Iris pigment epithelial cell (primary cell): ENCODE data around the gene PKLR.
A peak's percentile ranks its signal among the peaks of the same experiment; 100 is the strongest.
"Not testable (repeated sequence)": the region's sequence is repeated elsewhere in the genome, so short reads cannot be mapped to it uniquely, and the experiment has no call there.

ENCODE experiments used
- DNase-seq: peaks from one replicate; pipeline ENCODE4 v3.0.0-alpha.2; 2011; ENCODE audit warnings: low read depth

The PKLR gene

GRCh38 chr1:155318082-155318481 is 16.8 kb upstream of the PKLR start:
- DNase-seq, result no peak

DNA sequence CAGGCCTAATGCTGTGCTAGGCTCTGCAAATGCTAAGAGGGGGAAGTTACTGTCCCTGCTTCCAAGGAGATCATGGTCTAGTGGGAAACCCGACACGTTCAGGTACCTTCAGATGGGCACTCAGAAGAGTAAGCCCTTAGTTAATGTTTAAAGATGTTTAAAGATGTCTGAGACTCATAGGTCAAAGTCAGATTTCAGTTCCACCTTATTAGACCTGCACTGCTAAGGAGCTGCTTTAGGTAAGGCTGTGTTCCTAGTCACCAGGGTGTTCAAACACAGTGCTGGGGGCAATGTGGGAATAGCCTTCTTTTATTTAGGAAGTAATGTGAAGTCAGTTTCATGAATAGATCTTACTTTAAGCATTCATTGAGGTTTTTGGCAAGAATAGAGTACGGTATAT is 15.7 kb upstream of the PKLR start:
- no peak for DNase-seq

GRCh38 chr1:155313261-155313660 is 12.0 kb upstream of the PKLR start:
- DNase-seq, result no peak

DNA sequence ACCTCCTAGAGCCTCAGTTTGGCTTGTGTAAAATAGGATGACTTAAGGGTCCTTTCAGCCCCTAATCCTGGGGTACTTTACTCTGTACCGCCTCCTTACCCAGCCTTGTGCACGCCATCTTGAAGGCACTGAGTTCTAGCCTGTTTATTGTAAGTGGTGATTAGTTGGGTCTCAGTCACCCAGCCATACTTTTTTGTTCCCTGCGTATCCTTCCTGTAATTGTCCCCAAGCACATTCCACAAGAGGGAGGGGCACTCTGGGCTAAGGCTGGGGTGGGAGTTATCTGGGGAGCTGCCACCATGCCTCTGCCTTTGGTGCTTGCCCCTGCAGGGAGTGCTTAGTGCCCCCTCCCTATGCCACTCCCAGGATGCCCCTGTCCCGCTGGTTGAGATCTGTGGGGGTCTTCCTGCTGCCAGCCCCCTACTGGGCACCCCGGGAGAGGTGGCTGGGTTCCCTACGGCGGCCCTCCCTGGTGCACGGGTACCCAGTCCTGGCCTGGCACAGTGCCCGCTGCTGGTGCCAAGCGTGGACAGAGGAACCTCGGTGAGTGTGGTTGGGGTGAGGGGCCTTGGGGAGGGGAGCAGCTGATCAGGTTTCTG is 8.3 kb upstream of the PKLR start:
- DNase-seq, result no peak

- DNase-seq, result peak; percentile 100
Observed at GRCh38 chr1:155308493-155309422, 7.5 kb upstream of the PKLR start, which contains the start of gene FDPS. TSS of gene FDPS (plus strand) at chr1:155308866. CDS start at chr1:155309790, 924 bp downstream.

DNA sequence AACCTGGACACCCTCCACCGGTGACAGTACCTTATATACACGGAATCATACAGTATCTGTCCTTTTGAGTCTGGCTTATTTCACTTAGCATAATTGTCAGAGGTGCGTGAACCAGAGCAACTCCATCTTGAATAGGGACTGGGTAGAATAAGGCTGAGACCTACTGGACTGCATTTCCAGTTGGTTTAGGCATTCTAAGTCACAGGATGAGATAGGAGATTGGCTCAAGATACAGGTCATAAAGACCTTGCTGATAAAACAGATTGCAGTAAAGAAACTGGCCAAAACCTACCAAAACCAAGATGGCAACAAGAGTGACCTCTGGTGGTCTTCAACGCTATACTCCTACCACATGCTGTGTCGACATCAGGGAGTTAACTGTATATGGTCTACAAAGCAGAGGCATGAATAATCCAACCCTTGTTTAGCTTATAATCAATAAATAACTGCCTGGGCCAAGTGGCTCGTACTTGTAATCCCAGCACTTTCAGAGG is 6.1 kb upstream of the PKLR start:
- peak; percentile 51 for DNase-seq

GRCh38 chr1:155305881-155306391 is 4.7 kb upstream of the PKLR start:
- no peak for DNase-seq

DNA sequence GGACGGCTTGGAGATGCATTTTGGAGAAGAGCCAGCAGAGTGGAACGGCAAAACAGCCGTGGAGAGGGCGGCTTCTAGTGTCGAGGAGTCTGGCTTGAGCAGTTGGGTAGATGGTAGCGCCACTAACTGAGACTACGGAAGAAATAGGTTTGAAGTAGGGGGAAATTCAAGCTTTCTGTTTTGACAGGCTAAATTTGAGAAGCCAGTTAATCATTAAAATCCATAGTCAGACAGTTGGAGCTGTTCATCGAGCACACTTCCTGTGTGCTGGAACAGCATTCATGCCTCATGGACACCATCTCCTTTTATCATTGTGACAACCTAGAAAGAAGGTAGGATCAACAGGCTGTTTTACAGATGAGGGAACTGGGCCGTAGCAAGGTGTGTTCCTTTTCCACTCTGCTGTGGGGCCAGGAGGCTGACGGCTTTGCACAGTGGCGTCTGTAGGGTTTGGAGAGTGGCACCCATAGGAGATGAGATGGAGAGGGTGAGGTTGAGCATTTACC is 3.4 kb upstream of the PKLR start:
- DNase-seq, result no peak

DNA sequence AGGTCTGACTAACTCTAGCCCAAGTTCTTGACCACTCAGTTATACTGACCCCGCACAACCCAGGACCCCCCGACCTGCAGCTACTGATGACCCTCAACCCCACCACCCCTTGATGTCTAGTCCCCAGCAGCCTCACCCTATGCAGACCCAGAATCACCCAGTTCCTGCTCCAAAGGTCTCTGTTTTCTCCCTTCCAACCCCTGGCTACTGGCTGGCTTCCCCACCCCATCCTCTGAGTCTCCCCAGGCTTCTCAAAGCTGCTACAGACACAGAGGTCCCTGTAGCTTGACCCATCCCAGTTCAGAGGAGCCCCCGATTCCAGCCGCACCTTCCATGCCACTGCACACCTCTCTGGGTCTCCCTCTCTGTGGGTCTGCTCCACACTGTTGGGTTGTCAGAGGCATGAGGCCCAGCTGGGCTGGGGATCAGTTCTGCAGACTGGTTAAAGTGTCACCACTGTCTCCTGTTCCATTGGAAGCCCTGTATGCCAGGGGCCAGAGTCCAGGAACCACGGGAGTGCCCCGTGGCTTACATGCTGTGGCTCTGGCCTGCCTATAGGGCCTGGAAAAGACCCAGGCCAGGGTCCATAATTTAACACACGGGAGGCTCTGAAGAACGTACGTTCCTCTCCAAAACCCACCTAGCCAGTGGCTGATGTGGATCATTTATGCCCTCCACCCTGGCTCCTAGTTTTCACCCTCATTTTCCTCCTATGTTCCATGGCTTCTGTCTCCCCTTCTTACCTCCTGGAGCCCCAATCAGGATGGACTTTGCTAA is 497 bp downstream of the PKLR start:
- no peak for DNase-seq

GRCh38 chr1:155300024-155300423 is 1.2 kb downstream of the PKLR start:
- no peak for DNase-seq

DNA sequence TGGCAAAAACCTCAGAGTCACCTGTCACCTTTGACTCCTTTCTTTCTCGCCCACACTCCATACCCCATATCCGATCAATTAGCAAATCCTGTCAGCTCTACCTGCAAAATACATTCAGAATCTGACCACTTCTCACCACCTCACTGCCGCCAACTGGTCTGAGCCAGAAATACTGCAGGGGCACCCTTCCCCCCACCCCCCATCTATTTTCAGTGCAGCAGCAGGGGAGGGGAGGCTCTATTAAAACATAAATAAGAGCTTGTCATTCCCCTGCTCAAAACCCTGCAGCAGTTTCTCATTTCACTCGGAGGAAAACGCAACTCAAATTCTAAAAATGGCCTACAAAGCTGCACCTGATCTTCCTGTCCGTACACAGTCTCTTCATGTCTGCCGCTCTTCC is 3.9 kb downstream of the PKLR start:
- no peak for DNase-seq

DNA sequence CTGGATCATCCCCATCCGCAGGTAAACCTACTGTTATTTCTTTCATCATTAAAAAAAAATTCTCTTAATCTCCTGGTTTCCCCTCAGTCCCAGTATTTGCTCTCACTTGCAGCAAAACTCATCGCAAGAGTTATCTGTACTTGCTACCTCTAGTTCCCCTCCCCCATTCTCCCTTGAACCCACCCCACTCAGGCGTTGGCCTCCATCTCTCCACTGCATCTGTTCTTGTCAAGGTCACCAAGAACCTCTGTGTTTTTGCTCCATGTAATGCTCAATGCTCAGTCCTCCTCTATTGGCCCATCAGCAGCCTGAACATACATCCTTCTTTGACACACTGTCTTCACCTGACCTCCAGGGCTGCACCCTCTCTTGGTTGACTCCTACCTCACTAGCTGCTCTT is 4.6 kb downstream of the PKLR start:
- DNase-seq, result no peak

- no peak for DNase-seq
Observed at GRCh38 chr1:155295942-155296267, 5.3 kb downstream of the PKLR start.

GRCh38 chr1:155295183-155295941 is 5.9 kb downstream of the PKLR start:
- no peak for DNase-seq

GRCh38 chr1:155294520-155295182 is 6.6 kb downstream of the PKLR start:
- DNase-seq, result no peak

GRCh38 chr1:155293086-155293749 is 8.0 kb downstream of the PKLR start:
- no peak for DNase-seq

DNA sequence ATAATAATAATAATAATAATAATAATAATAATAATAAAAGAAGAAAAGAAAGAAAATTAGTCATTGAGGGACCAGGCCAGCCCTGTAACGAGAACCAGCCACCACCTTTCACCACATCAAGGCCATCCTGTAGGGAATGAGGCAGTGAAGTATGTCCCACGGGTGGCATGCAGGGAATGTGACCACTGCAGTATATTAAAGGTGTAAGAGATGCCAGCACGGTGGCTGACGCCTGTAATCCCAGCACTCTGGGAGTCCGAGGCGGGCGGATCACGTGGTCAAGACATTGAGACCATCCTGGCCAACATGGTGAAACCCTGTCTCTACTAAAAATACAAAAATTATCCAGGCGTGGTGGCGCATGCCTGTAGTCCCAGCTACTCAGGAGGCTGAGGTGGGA is 10.2 kb downstream of the PKLR start:
- not testable (repeated sequence) for DNase-seq

- DNase-seq, result no peak
Observed at GRCh38 chr1:155287987-155288543, 13.2 kb downstream of the PKLR start.

- no peak for DNase-seq
Observed at GRCh38 chr1:155286544-155286943, 14.7 kb downstream of the PKLR start.

- DNase-seq, result no peak
Observed at GRCh38 chr1:155285631-155286044, 15.6 kb downstream of the PKLR start.
